GM18909 (cell line): ENCODE measurements around the gene CUEDC1.

ENCODE experiments used
- ATAC-seq: cut with Tn5 transposase; IDR thresholded peaks from one replicate; pipeline ENCODE4 v1.9.1; 2021; ENCODE audit warnings: mild to moderate bottlenecking; ENCODE audit not compliant: unreplicated experiment, poor library complexity

Gene CUEDC1

DNA sequence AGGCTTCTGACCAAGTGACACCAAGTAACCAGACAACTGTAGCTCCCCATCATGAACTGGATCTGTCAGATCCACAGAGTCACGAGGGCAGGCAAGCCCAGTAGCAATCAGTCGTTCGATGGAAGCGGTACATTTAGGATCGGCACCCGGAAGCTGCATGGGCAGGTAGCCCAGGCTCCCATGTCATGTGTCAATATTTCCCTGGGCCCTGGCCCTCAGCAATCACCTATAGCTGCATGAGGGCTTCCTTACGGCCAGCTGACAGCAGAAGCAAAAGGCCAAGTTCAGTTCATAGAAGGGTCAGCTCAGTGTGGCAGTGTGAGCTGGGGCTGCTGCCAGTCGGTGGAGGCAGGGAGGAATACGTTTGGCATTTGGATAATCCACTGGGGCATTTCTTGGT, 137.1 kb downstream of the CUEDC1 start:
- ATAC-seq, result no peak

DNA sequence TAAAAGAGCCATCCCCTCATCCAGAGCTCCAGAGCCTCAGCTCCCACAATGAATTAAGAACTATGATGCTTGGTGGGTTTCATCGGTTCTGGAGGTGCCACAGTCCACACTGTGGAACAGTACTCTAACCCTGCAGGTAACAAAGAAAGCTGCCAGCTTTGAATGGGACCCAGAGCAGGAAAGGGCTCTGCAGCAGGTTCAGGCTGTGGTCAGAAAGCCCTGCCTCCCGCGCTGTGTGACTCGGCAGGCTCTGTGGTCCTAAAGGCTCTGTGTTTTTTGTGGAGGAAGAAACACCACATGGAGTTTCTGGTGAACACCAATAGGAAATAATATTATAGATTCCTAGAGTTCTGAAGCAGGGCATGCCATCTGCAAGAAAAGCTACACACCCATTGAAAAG, 137.9 kb downstream of the CUEDC1 start:
- no peak for ATAC-seq

DNA sequence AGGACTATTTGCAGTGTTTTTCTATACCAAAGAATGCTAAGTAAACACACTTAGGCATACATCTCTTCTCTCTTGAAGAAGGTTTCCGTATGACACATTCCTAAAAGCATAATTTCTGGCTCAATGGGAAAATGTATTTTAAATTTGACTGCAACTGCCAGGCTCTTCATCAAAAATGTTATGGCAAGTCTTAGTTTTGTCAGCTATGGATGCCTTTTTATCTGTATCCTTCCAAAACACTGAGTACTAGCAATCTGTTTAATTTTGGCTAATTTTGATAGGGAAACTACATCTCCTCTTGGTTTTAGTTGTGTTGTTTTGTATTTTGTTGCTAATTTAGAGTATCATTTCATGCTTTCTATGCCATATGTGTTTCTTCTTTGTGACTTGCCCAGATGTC, 140.8 kb downstream of the CUEDC1 start:
- no peak for ATAC-seq

DNA sequence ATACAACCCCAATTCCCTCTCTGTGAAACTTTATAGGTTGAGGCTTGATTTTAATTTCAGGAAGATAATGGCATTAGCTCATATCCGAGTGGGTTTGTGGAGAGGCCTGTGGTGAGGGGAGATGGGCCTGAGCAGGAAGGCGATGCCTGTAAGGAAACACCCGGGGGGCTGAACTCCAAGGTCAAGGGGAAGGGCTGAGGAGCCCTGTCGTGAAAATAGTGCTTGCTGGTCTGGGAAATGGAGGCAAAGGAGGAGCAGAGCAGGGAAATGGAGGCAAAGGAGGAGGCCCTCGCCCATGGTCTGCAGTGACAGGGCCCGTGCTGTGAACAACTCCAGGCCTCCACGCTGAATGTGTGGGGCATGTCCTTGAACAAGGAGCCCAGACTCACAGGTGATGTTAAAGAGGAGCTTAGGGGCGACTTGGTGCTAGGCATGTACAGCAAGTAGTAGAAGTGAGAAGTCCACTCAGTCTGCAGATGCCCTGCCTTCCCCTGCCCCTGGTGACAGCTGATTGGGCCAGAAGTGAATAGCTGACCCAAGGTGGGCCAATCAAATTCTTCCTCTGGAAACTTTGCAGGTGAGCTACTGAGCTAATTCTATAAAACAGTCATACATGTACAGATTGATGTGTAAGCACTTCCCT, 143.5 kb downstream of the CUEDC1 start:
- no peak for ATAC-seq
